Measurements from ENCODE around the gene KRTAP5-7.

- TF ChIP-seq CTCF (IDR thresholded peaks at IDR 0.05; ENCODE audit: control extremely low read depth in 1 of 3, insufficient read depth in 1 of 3, low read depth in 1 of 3, low read length in 3 of 3) (no peak), EP300 (IDR thresholded peaks at IDR 0.05; ENCODE audit: borderline replicate concordance in 1 of 2, low read depth in 2 of 2, low read length in 2 of 2) (no peak), KDM1A (IDR thresholded peaks at IDR 0.05; ENCODE audit: borderline replicate concordance, low read length) (no peak), YY1 (IDR thresholded peaks at IDR 0.05; ENCODE audit: low read depth, low read length) (no peak), SUZ12 (IDR thresholded peaks at IDR 0.05; ENCODE audit: low read length) (no peak), CEBPB (IDR thresholded peaks at IDR 0.05; ENCODE audit: low read depth, low read length) (no peak), SIN3A (conservative IDR thresholded peaks at IDR 0.05 in 1 of 2, IDR thresholded peaks at IDR 0.05 in 1 of 2; ENCODE audit: low read depth in 1 of 2, low read length in 2 of 2) (no peak), JUN (IDR thresholded peaks at IDR 0.05; ENCODE audit: low read depth, low read length) (no peak), EZH2 (IDR thresholded peaks at IDR 0.05; ENCODE audit: low read depth, low read length, severe bottlenecking) (no peak), POLR2AphosphoS5 (IDR thresholded peaks at IDR 0.05; ENCODE audit: low read depth, low read length) (no peak), SP4 (IDR thresholded peaks at IDR 0.05; ENCODE audit: low read length) (no peak)
Measured at GRCh38 chr11:71527576-71528210, 626 bp downstream of the KRTAP5-7 start.
